Measurements from ENCODE around the gene PDIA3. TPM values are rescaled to one million over a fixed set of nuclear protein-coding genes. Genes with fewer than 3 reads are reported as not detected.
"Not testable (repeated sequence)": the region's sequence is repeated elsewhere in the genome, so short reads cannot be mapped to it uniquely, and the experiment has no call there.

The PDIA3 gene
- total RNA-seq, 2 donors from 2014 or later, result 578 to 589 TPM

GRCh38 chr15:43723151-43723550, 23.1 kb upstream of the PDIA3 start:
- peaks cover 17% of the 10 kb centered on the region for H3K27me3 Mint-ChIP-seq (ENCODE audit: insufficient read depth)
- H3K9me3 Mint-ChIP-seq, result no peaks in the 10 kb centered on the region
- TF ChIP-seq, protein P1, sequence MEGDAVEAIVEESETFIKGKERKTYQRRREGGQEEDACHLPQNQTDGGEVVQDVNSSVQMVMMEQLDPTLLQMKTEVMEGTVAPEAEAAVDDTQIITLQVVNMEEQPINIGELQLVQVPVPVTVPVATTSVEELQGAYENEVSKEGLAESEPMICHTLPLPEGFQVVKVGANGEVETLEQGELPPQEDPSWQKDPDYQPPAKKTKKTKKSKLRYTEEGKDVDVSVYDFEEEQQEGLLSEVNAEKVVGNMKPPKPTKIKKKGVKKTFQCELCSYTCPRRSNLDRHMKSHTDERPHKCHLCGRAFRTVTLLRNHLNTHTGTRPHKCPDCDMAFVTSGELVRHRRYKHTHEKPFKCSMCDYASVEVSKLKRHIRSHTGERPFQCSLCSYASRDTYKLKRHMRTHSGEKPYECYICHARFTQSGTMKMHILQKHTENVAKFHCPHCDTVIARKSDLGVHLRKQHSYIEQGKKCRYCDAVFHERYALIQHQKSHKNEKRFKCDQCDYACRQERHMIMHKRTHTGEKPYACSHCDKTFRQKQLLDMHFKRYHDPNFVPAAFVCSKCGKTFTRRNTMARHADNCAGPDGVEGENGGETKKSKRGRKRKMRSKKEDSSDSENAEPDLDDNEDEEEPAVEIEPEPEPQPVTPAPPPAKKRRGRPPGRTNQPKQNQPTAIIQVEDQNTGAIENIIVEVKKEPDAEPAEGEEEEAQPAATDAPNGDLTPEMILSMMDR (conservative IDR thresholded peaks at IDR 0.05), result no peak
- no peak for DNase-seq
- Histone ChIP-seq H3K36me3 (ENCODE audit: control insufficient read depth, insufficient read depth, low read length) (no peaks in the 10 kb centered on the region), H3K9ac (ENCODE audit: extremely low read depth, low read length, poor library complexity, severe bottlenecking) (no peak overlapping the region), H3K4me3 (ENCODE audit: low read length) (no peak overlapping the region), H3K27ac (ENCODE audit: low read depth, low read length) (no peak overlapping the region), H3K27me3 (ENCODE audit: control insufficient read depth, insufficient read depth, low read length, poor library complexity, severe bottlenecking) (no peaks in the 10 kb centered on the region), H3K9me3 (ENCODE audit: control insufficient read depth, low read length) (no peaks in the 10 kb centered on the region), H3K4me1 (ENCODE audit: control insufficient read depth, insufficient read depth, low read length) (no peaks in the 10 kb centered on the region)
- no peaks in the 10 kb centered on the region for H3K4me1 Mint-ChIP-seq
- H3K36me3 Mint-ChIP-seq (ENCODE audit: low read depth), result no peaks in the 10 kb centered on the region
- 77 to 85% methylated on average over 4 of the region's 4 CpGs for WGBS, 2 experiments (ENCODE audit: insufficient coverage in 1 of 2, insufficient read length in 1 of 2)
- no peak overlapping the region for H3K27ac Mint-ChIP-seq
- H3K4me3 Mint-ChIP-seq, result no peak overlapping the region

- H3K27ac ChIP-seq (ENCODE audit: low read depth, low read length); H3K27ac Mint-ChIP-seq; H3K9me3 ChIP-seq (ENCODE audit: control insufficient read depth, low read length); DNase-seq; H3K4me3 ChIP-seq (ENCODE audit: low read length); H3K4me3 Mint-ChIP-seq; H3K9ac ChIP-seq (ENCODE audit: extremely low read depth, low read length, poor library complexity, severe bottlenecking); H3K4me1 ChIP-seq (ENCODE audit: control insufficient read depth, insufficient read depth, low read length); H3K36me3 ChIP-seq (ENCODE audit: control insufficient read depth, insufficient read depth, low read length); H3K4me1 Mint-ChIP-seq; H3K27me3 ChIP-seq (ENCODE audit: control insufficient read depth, insufficient read depth, low read length, poor library complexity, severe bottlenecking); H3K9me3 Mint-ChIP-seq; H3K36me3 Mint-ChIP-seq (ENCODE audit: low read depth): not testable (repeated sequence)
- WGBS, 2 experiments (ENCODE audit: insufficient coverage in 1 of 2, insufficient read length in 1 of 2), result 94 to 100% methylated on average over 1 of the region's 1 CpG
- H3K27me3 Mint-ChIP-seq (ENCODE audit: insufficient read depth), result peaks cover 16% of the 10 kb centered on the region
Observed at GRCh38 chr15:43726306-43726705, 19.9 kb upstream of the PDIA3 start.

GRCh38 chr15:43728053-43728725, 18.0 kb upstream of the PDIA3 start:
- not testable (repeated sequence) for H3K9ac ChIP-seq (ENCODE audit: extremely low read depth, low read length, poor library complexity, severe bottlenecking); H3K27me3 ChIP-seq (ENCODE audit: control insufficient read depth, insufficient read depth, low read length, poor library complexity, severe bottlenecking); H3K4me1 Mint-ChIP-seq; H3K9me3 Mint-ChIP-seq; H3K4me3 Mint-ChIP-seq; H3K4me1 ChIP-seq (ENCODE audit: control insufficient read depth, insufficient read depth, low read length); H3K36me3 ChIP-seq (ENCODE audit: control insufficient read depth, insufficient read depth, low read length); DNase-seq; H3K4me3 ChIP-seq (ENCODE audit: low read length); H3K36me3 Mint-ChIP-seq (ENCODE audit: low read depth); H3K9me3 ChIP-seq (ENCODE audit: control insufficient read depth, low read length); H3K27me3 Mint-ChIP-seq (ENCODE audit: insufficient read depth); H3K27ac Mint-ChIP-seq; H3K27ac ChIP-seq (ENCODE audit: low read depth, low read length)
- 89% methylated on average over 1 of the region's 1 CpG; no CpG with 5 or more reads in 1 of the 2 experiments for WGBS, 2 experiments (ENCODE audit: insufficient coverage in 1 of 2, insufficient read length in 1 of 2)

- no peak for DNase-seq
- Histone ChIP-seq H3K27me3 (ENCODE audit: control insufficient read depth, insufficient read depth, low read length, poor library complexity, severe bottlenecking) (no peaks in the 10 kb centered on the region), H3K9ac (ENCODE audit: extremely low read depth, low read length, poor library complexity, severe bottlenecking) (no peak overlapping the region), H3K4me3 (ENCODE audit: low read length) (no peak overlapping the region), H3K36me3 (ENCODE audit: control insufficient read depth, insufficient read depth, low read length) (no peaks in the 10 kb centered on the region), H3K27ac (ENCODE audit: low read depth, low read length) (no peak overlapping the region), H3K4me1 (ENCODE audit: control insufficient read depth, insufficient read depth, low read length) (no peaks in the 10 kb centered on the region), H3K9me3 (ENCODE audit: control insufficient read depth, low read length) (no peaks in the 10 kb centered on the region)
- TF ChIP-seq, protein P1 (conservative IDR thresholded peaks at IDR 0.05), result no peak
- no peaks in the 10 kb centered on the region for H3K36me3 Mint-ChIP-seq (ENCODE audit: low read depth)
- H3K9me3 Mint-ChIP-seq, result no peaks in the 10 kb centered on the region
- no peak overlapping the region for H3K27ac Mint-ChIP-seq
- WGBS, 2 experiments (ENCODE audit: insufficient coverage in 1 of 2, insufficient read length in 1 of 2), result 86 to 98% methylated on average over 3 to 6 of the region's 6 CpGs
- H3K27me3 Mint-ChIP-seq (ENCODE audit: insufficient read depth), result no peaks in the 10 kb centered on the region
- no peak overlapping the region for H3K4me3 Mint-ChIP-seq
- no peaks in the 10 kb centered on the region for H3K4me1 Mint-ChIP-seq
Observed at GRCh38 chr15:43735416-43735815, 10.8 kb upstream of the PDIA3 start.

DNA sequence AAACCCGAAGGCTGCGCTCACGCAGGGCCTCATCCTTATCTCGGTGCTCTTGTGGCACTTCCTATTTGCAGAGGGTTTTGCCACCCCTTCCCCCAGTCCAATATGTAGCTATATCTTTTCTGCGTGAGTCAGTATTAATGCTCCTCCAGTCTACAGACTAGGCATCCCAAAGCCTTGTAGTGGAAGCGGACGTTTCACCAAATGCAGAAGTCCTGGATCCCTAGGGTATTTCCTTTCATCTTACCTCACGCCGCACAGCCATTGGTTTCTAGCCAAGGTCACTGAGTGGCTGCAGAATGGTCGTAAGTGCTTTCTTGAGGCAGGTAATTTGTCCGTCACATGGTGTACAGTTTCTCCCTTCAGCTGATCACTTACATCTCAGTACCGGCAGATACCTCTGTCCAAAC, 668 bp downstream of the PDIA3 start:
- Mint-ChIP-seq H3K4me1 (peaks cover 14% of the 10 kb centered on the region), H3K4me3 (peak overlapping the region; percentile 89), H3K36me3 (ENCODE audit: low read depth) (peaks cover 17% of the 10 kb centered on the region), H3K27ac (peak overlapping the region; percentile 98)
- H3K27me3 ChIP-seq (ENCODE audit: control insufficient read depth, insufficient read depth, low read length, poor library complexity, severe bottlenecking); H3K4me1 ChIP-seq (ENCODE audit: control insufficient read depth, insufficient read depth, low read length); H3K9me3 Mint-ChIP-seq; DNase-seq; H3K9me3 ChIP-seq (ENCODE audit: control insufficient read depth, low read length); H3K27me3 Mint-ChIP-seq (ENCODE audit: insufficient read depth): not testable (repeated sequence)
- peak overlapping the region; percentile 91 for H3K27ac ChIP-seq (ENCODE audit: low read depth, low read length)
- WGBS, 2 experiments (ENCODE audit: insufficient coverage in 1 of 2, insufficient read length in 1 of 2), result 0% methylated on average over 2 to 12 of the region's 12 CpGs
- peak overlapping the region; percentile 90 for H3K9ac ChIP-seq (ENCODE audit: extremely low read depth, low read length, poor library complexity, severe bottlenecking)
- H3K36me3 ChIP-seq (ENCODE audit: control insufficient read depth, insufficient read depth, low read length), result peaks cover 22% of the 10 kb centered on the region
- H3K4me3 ChIP-seq (ENCODE audit: low read length), result peak overlapping the region; percentile 99

Measured in endodermal cell (in vitro differentiated cells).